CD4-positive, alpha-beta T cell treated with Interleukin-1 beta for 1 hour (primary cell): ENCODE measurements around the gene AHR.
"Not testable (repeated sequence)": the region's sequence is repeated elsewhere in the genome, so short reads cannot be mapped to it uniquely, and the experiment has no call there.

Source experiments
- DNase-seq, 2 donors: peaks; one replicate each; pipeline ENCODE4 v3.0.0-alpha.2; 2020 to 2022

The AHR gene

GRCh38 chr7:17342756-17343155 lies 44.3 kb downstream of the AHR start:
- no peak for DNase-seq

DNA sequence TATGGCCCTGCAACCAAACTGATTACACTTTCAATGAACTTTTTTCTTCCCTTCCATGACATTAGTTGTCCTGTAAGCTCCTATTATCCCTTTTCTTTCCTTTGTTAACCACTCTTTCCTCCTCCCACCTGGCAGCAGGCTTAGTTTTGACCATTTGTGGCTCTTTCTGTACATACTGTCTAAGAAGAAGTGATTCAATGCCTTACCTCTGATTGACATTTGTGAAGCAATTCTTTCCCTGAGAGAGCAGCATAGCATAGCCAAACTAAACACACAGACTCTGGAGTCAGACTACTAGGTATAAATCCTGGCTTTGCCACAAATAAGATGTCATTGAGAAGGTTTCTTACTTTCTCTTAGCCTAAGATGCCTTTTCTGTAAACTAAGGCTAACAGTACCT lies 48.9 kb downstream of the AHR start:
- DNase-seq = no peak

- DNase-seq = not testable (repeated sequence)
These were observed 50.5 kb downstream of the AHR start for GRCh38 chr7:17348932-17349331.

DNA sequence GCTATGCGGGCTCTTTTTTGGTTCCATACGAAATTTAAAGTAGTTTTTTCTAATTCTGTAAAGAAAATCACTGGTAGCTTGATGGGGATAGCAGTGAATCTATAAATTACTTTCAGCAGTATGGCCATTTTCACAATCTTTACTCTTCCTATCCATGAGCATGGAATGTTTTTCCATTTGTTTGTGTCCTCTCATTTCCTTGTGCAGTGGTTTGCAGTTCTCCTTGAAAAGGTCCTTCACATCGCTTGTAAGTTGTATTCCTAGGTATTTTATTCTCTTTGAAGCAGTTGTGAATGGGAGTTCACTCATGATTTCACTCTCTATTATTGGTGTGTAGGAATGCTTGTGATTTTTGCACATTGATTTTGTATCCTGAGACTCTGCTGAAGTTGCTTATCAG lies 51.9 kb downstream of the AHR start:
- DNase-seq = not testable (repeated sequence)

DNA sequence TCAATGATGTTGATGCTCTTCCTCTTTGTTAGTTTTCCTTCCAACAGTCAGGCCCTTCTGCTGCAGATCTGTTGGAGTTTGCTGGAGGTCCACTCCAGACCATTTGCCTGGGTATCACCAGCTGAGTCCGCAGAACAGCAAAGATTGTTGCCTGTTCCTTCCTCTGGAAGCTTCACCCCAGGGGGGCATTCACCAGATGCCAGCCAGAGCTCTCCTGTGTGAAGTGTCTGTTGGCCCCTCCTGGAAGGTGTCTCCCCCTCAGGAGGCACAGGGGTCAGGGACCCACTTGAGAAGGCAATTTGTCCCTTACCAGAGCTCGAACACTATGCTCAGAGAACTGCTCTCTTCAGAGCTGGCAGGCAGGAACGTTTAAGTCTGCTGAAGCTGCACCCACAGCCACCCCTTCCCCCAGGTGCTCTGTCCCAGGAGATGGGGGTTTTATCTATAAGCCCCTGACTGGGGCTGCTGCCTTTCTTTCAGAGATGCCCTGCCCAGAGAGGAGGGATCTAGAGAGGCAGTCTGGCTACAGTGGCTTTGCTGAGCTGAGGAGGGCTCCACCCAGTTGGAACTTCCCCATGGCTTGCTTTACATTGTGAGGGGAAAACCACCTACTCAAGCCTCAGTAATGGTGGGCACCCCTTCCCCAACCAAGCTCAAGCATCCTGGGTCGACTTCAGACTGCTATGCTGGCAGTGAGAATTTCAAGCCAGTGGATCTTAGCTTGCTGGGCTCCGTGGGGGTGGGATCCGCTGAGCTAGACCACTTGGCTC lies 55.4 kb downstream of the AHR start:
- not testable (repeated sequence) for DNase-seq

GRCh38 chr7:17354473-17354872 lies 56.0 kb downstream of the AHR start:
- DNase-seq = no peak

DNA sequence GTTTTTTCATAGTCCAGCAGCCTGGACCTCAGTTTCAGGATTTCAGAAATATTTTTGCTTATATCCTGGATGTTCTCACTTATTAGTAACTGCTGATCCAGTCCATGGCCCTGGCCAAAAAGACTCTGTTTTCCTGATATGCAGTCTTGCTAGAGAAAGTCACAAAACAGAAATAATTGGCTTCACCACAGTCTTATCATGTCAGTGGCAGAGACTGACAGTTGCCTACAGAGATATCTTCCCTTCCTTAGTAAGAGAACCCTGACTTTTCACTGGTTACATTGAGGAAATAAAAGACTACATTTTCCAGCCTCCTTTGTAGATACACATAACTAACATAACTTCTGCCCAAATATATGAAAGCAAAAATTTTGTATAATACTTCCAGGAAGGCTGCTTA lies 56.6 kb downstream of the AHR start:
- DNase-seq = no peak

- DNase-seq = no peak
These were observed 59.5 kb downstream of the AHR start for GRCh38 chr7:17357952-17358351.

DNA sequence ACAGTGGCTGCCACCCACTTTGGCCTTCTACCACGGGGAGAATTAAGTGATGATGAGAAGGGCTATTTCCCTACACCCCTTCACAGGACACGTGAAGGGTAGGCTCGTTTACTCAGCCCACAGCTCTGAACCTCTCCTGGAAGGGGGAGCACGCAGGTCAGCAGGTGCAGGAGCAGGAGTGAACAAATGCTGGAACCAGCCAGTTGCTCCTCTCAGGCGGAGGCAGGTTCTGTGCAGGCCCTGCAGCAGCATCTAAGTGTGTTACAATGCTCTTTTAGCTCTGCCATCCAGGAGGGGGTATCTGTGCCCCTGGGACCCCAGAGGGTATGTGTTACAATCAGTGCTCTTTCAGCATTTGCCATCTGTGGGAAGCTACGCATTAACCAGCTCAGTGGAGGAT lies 61.2 kb downstream of the AHR start:
- DNase-seq = no peak

GRCh38 chr7:17362439-17363105 lies 64.1 kb downstream of the AHR start:
- no peak for DNase-seq

GRCh38 chr7:17364671-17365070 lies 66.2 kb downstream of the AHR start:
- no peak for DNase-seq

DNA sequence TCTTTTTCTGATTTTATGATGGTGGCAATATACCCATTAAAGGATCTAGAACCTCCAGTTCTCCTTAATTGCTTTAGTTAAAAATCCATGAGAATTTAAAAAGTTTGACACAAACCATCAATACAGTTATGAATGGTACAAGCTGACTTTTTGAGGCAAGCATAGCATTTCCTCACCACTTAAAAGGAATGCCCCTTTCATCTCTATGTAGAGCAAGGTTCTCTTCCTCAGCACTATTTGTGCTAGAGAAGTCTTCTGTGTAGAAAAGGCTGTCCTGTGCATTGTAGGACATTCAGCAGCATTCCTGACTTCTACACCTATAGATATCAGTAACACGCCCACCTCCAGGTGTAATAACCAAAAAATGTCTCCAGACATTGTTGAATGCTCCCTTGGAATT lies 67.3 kb downstream of the AHR start:
- DNase-seq = no peak

- DNase-seq = no peak
These were observed 69.0 kb downstream of the AHR start for GRCh38 chr7:17367502-17367901.

DNA sequence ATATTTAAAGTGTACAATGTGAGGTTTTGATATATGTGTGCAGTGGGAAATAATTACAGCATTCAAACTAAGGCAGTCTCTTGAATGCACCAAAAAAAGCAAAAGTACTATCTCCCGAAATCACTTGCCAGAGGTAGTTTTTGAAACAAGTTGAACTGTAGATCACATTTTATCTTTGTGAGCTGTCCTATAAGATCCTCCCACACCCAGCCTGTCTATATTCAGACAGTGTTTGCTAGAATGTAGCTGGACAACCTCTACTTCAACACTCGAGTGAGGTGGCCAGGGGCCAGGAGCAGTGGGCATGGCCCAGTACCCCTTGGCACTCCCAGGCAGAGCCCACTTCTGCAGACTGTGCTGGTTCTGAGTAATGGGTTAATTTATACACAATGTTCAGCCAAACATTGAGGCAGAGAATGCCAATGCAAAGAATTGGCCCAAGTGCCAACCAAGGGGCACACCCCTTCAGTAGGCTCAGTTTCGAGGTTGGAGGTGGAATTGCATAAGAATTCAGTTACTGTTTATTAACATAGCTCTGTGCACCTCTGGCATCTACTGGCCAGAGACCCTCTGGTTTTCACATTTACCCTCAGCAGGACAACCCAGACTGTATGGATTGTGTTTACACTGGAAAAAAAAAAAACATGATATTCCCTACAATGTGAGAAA lies 70.5 kb downstream of the AHR start:
- DNase-seq = no peak

- DNase-seq = peak in 1 of 2 donors; percentile 1
These were observed 71.4 kb downstream of the AHR start for GRCh38 chr7:17369691-17370426.

GRCh38 chr7:17370901-17371585 lies 72.6 kb downstream of the AHR start:
- DNase-seq = no peak

DNA sequence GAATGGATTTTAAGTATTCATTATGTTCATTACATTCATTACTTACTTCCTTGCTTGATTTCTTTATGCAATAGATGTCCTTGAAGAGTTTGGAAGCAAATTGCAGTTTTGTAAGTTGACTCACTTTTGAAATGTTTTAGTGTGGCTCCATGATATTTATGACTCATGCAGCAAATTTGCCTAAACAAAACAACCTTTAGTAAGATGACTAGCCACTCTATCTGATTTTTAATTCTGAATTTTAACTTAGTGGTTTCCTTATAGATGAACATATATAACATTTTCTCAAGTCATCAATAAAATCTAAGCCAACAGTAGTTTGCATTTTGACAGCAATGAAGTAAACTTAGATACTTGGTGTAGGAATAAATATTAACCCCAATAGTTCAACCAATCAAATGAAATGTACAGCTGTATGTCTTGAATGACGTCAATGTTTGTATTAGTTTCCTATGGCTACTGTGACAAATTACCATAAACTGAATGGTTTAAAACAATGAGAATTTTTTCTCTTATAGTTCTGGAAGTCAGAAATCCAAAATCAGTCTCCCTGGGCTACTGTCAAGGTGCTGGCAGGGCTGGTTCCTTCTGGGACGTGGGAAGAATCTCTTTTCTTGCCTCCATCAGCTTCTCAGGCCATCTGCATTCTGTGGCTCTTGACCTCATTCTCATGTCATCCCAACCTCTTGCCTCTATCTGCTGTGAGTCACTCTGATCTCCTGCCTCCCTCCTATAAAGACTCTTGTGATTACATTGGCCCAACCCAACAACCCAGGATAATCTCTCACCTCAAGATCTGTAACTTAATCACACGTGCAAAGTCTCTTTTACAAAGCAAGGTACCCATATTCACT lies 73.4 kb downstream of the AHR start:
- DNase-seq = no peak

- DNase-seq = no peak
These were observed 75.7 kb downstream of the AHR start for GRCh38 chr7:17374157-17374556.

DNA sequence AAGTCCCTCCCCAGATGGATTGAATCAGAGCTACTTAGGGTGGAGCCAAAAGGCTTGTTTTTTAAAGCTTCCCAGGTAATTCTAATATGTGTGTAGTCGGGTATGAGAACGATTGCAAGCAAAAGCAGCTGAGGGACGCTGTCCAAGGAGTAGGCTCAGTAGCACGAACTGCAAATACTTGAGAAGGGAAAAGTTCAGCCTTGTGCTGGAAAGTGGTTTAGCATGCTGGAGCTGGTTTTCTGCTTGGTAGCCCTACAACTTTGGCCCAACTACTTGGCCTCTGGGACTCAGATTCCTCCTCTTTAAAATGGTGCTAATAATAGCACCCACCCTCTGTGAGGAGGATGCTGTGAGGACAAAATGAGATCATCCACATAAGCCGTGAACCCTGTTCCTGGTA lies 76.2 kb downstream of the AHR start:
- no peak for DNase-seq

DNA sequence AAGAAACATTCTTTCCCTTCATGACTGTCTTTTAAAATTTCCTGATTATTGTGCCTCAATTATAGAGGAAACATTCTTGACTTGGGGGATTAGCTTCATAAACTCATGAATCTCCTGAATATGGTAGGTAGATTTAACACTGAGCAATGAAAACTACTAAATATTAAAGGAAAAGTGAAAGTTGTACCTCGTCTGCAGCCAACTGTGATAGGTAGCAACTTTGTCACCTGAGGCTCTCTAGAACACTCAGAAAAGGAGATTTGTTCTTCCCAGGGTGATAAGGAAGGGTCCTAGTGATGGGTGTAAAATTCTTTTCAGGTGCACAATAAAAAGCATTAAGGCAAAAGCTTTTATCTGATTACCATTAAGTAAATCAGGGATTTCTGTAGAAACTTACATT lies 78.1 kb downstream of the AHR start:
- no peak for DNase-seq

DNA sequence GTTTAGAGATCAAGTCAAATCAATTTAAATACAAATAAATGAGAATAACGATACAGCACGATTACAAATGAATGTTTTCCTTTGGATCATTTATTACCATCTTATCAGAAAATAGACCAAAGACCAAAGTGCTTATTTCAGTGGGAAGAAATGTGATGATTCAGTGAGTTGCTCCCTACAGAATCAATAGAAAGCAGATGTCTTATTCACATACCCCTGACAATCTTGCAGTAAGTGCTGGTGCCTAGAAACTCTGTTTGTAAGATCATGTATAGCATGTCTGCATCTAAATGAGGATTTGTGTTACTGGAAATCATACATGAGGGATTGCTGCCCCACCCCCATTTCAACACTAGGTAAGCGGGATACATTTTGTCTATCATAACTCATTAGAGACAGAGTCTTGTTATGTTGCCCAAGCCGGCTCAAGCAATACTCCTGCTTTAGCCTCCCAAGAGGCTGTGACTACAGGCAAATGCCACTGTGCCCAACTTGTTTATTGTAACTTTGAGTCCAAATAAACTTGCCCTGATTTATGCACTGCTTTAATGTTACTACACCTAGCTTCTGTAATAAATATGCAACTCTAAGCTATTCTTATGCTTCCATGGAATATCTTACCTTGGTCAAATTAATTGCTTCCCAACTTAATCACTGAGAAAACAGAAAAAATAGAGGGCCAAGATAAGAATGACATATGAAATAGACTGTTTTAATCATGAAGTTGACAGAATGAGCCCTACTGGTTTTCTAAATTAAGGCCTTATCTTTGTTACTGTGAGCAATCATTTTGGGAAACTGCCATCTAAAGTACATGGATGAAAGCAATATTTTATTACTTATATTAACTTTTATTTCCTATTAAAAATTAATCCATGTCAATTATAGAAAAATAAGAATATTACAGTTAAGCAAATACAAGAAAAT lies 82.5 kb downstream of the AHR start:
- DNase-seq = no peak
